ENCODE data around the gene NTF4. TPM values are rescaled to one million over a fixed set of nuclear protein-coding genes. Genes with fewer than 3 reads are reported as not detected.
A peak's percentile ranks its signal among the peaks of the same experiment; 100 is the strongest.

NTF4 gene
- total and polyA plus RNA-seq, 2 of the 4 experiments (the other 2 are of a cell fraction) = 0.09 to 0.18 TPM

DNA sequence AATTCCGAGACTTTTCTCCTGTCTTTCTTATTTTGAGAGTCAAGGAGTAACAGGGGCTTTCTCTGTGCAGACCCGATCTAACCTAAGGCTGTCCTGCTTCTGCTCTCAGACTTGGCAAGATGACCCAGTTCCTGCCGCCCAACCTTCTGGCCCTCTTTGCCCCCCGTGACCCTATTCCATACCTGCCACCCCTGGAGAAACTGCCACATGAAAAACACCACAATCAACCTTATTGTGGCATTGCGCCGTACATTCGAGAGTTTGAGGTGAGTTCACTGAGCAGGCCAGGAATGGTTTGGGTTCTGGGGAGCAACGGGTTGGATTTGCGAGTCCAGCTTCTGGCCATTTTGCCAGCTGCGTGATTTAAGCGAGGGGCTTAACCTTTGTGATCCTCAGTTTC, 21.7 kb upstream of the NTF4 start:
- POLR2A ChIA-PET (ENCODE audit: unreplicated experiment) = no interaction called here
- H2BK15ac ChIP-seq (ENCODE audit: low read depth, low read length) = no peak overlapping the region
- 0 out of 2 replicates have a peak, but pooled peaks cover 2% of the 10 kb centered on the region for H3K9me1 ChIP-seq (ENCODE audit: insufficient read depth, low read length)
- H3K27ac ChIP-seq (ENCODE audit: insufficient read depth, low read length) = peak overlapping the region; percentile 34; the same call in 1 of the 2 replicates
- peaks cover 6% of the 10 kb centered on the region for H3K4me1 ChIP-seq (ENCODE audit: control insufficient read depth, insufficient read depth, low read length)
- no peak overlapping the region for H4K8ac ChIP-seq (ENCODE audit: low read depth in 2 of 2, low read length in 2 of 2)
- peak overlapping the region; percentile 91 for H3K4ac ChIP-seq (ENCODE audit: low read depth, low read length)
- DNase-seq = no peak
- ATAC-seq (ENCODE audit: low read depth) = no peak
- H3K23ac ChIP-seq (ENCODE audit: low read depth, low read length) = peak overlapping the region; percentile 62
- intact Hi-C loops (cut with micrococcal nuclease) = no loop called here
- no peak overlapping the region for H4K91ac ChIP-seq (ENCODE audit: insufficient read depth, low read depth, low read length)
- H3K27me3 ChIP-seq (ENCODE audit: control insufficient read depth, insufficient read depth, low read length) = no peaks in the 10 kb centered on the region
- no peak overlapping the region for H3K18ac ChIP-seq (ENCODE audit: low read depth, low read length)
- TF ChIP-seq, protein P1, sequence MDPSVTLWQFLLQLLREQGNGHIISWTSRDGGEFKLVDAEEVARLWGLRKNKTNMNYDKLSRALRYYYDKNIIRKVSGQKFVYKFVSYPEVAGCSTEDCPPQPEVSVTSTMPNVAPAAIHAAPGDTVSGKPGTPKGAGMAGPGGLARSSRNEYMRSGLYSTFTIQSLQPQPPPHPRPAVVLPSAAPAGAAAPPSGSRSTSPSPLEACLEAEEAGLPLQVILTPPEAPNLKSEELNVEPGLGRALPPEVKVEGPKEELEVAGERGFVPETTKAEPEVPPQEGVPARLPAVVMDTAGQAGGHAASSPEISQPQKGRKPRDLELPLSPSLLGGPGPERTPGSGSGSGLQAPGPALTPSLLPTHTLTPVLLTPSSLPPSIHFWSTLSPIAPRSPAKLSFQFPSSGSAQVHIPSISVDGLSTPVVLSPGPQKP (IDR thresholded peaks at IDR 0.05; ENCODE audit: borderline replicate concordance, low read depth, low read length) = no peak
- TF ChIP-seq RCOR1 (IDR thresholded peaks at IDR 0.05; ENCODE audit: insufficient replicate concordance, low read length) (no peak), MAZ (IDR thresholded peaks at IDR 0.05; ENCODE audit: borderline replicate concordance, low read depth, low read length) (no peak), CTCF (conservative IDR thresholded peaks at IDR 0.05; ENCODE audit: low read depth, low read length) (no peak), POLR2A (IDR thresholded peaks at IDR 0.05; ENCODE audit: low read depth, low read length) (no peak), MAFK (IDR thresholded peaks at IDR 0.05; ENCODE audit: low read depth, low read length) (no peak), RFX5 (IDR thresholded peaks at IDR 0.05; ENCODE audit: low read depth, low read length) (no peak), SMC3 (IDR thresholded peaks at IDR 0.05; ENCODE audit: low read depth, low read length) (no peak), CEBPB (IDR thresholded peaks at IDR 0.05; ENCODE audit: low read depth, low read length) (no peak)
- CTCF ChIA-PET = no interaction called here
- H4K20me1 ChIP-seq (ENCODE audit: insufficient read depth, low read length) = peaks cover 52% of the 10 kb centered on the region
- H3K56ac ChIP-seq (ENCODE audit: extremely low read depth, insufficient read depth, low read length) = peak overlapping the region; percentile 72; the same call in 1 of the 2 replicates
- peak overlapping the region; percentile 21 for H2AFZ ChIP-seq (replicated peaks; ENCODE audit: low read length, poor library complexity)
- H3K4me2 ChIP-seq (ENCODE audit: low read depth, low read length) = peak overlapping the region; percentile 86
- no peak overlapping the region for H2BK20ac ChIP-seq (ENCODE audit: low read depth, low read length)
- H3K9me3 ChIP-seq (ENCODE audit: control insufficient read depth, insufficient read depth, low read length) = no peaks in the 10 kb centered on the region
- H3K79me1 ChIP-seq (ENCODE audit: low read depth in 1 of 2, low read length in 2 of 2) = peaks cover 13 to 39% of the 10 kb centered on the region in 2 experiments
- H4K5ac ChIP-seq (ENCODE audit: low read depth, low read length) = no peak overlapping the region
- in situ Hi-C loops (cut with MboI; ENCODE audit: low sequenced_read_pairs) = no loop called here
- H3K14ac ChIP-seq (replicated peaks; ENCODE audit: low read depth, low read length) = peak overlapping the region; percentile 89; the same call in 1 of the 2 replicates
- H2AK9ac ChIP-seq (replicated peaks; ENCODE audit: low read depth, low read length, poor library complexity) = peak overlapping the region; percentile 84
- dilution Hi-C loops (cut with HindIII; ENCODE audit: low sequenced_read_pairs, unreplicated experiment) = no loop called here
- peak overlapping the region; percentile 86 for H3K9ac ChIP-seq (ENCODE audit: low read depth, low read length)
- peak overlapping the region; percentile 69 for H3K4me3 ChIP-seq (ENCODE audit: insufficient read depth, low read depth, low read length)
- WGBS, 2 experiments (ENCODE audit: extremely low coverage in 2 of 2, insufficient read length in 1 of 2) = 73% methylated on average over 6 of the region's 11 CpGs; no CpG with 5 or more reads in 1 of the 2 experiments
- H3K36me3 ChIP-seq (ENCODE audit: control insufficient read depth, insufficient read depth, low read length) = peaks cover 29% of the 10 kb centered on the region
- H2BK120ac ChIP-seq (ENCODE audit: low read depth, low read length) = no peak overlapping the region
- no peak overlapping the region for H2BK5ac ChIP-seq (ENCODE audit: low read depth, low read length, poor library complexity, severe bottlenecking)
- peak overlapping the region; percentile 57 for H2AK5ac ChIP-seq (ENCODE audit: low read depth, low read length)
- BruUV-seq (replicated peaks) = no TSS peak
